HPDE6-E6E7 (cell line): Measurements from ENCODE around the gene BAIAP2.

Source experiments
- DNase-seq: peaks from one replicate; pipeline ENCODE4 v3.0.0; 2011; ENCODE audit warnings: missing footprints; ENCODE audit errors: extremely low spot score

Gene BAIAP2

GRCh38 chr17:81034779-81035520, at the start of gene BAIAP2:
TSS of gene BAIAP2 (plus strand) at chr17:81035151. CDS start at chr17:81035255, 104 bp downstream.
- peak; percentile 98 for DNase-seq

GRCh38 chr17:80986046-80986445, 48.9 kb upstream of the BAIAP2 start:
- no peak for DNase-seq

- no peak for DNase-seq
Observed at GRCh38 chr17:80986816-80987475, 48.0 kb upstream of the BAIAP2 start.

GRCh38 chr17:80987941-80988461, 47.0 kb upstream of the BAIAP2 start:
- DNase-seq, result no peak

- DNase-seq, result no peak
Observed at GRCh38 chr17:80989586-80989913, 45.4 kb upstream of the BAIAP2 start.

GRCh38 chr17:80990921-80991644, 43.9 kb upstream of the BAIAP2 start:
- no peak for DNase-seq

GRCh38 chr17:80991645-80992076, 43.3 kb upstream of the BAIAP2 start, which contains the start of gene CHMP6:
TSS of gene CHMP6 (plus strand) at chr17:80991841. CDS start at chr17:80991919, 78 bp downstream.
- no peak for DNase-seq

- no peak for DNase-seq
Observed at GRCh38 chr17:80992077-80992947, 42.6 kb upstream of the BAIAP2 start.

GRCh38 chr17:80992948-80993624, 41.9 kb upstream of the BAIAP2 start:
- DNase-seq, result no peak

- DNase-seq, result no peak
Observed at GRCh38 chr17:80995131-80995530, 39.8 kb upstream of the BAIAP2 start.

- DNase-seq, result no peak
Observed at GRCh38 chr17:80996422-80997305, 38.3 kb upstream of the BAIAP2 start.

- no peak for DNase-seq
Observed at GRCh38 chr17:80997424-80998117, 37.4 kb upstream of the BAIAP2 start.

- no peak for DNase-seq
Observed at GRCh38 chr17:80998118-80998747, 36.7 kb upstream of the BAIAP2 start.

- no peak for DNase-seq
Observed at GRCh38 chr17:80998748-80999535, 36.0 kb upstream of the BAIAP2 start.

GRCh38 chr17:80999536-81000333, 35.2 kb upstream of the BAIAP2 start:
- DNase-seq, result no peak

GRCh38 chr17:81000334-81000630, 34.7 kb upstream of the BAIAP2 start:
- DNase-seq, result no peak

- no peak for DNase-seq
Observed at GRCh38 chr17:81000631-81001357, 34.2 kb upstream of the BAIAP2 start.
